DND-41 (cell line): ENCODE data around the gene H1-8.
"Not testable (repeated sequence)": the region's sequence is repeated elsewhere in the genome, so short reads cannot be mapped to it uniquely, and the experiment has no call there.

ENCODE experiments used
- CTCF ChIP-seq: IDR thresholded peaks from 2 replicates; pipeline ENCODE4 v1.5.1; 2012; ENCODE audit warnings: borderline replicate concordance, low read length, moderate library complexity, mild to moderate bottlenecking; ENCODE audit not compliant: poor library complexity, severe bottlenecking; ENCODE audit errors: extremely low read depth
- EZH2 ChIP-seq: IDR thresholded peaks from 3 replicates; pipeline ENCODE4 v1.6.1; 2012; ENCODE audit warnings: borderline replicate concordance, low read depth, mild to moderate bottlenecking, moderate library complexity, low read length, inconsistent platforms; ENCODE audit not compliant: severe bottlenecking

GRCh38 chr3:129498603-129499488 lies 44.1 kb upstream of the H1-8 start:
- TF ChIP-seq EZH2, CTCF: not testable (repeated sequence)
